ENCODE data around the gene SPI1.

Gene SPI1

GRCh38 chr11:47389577-47390421 lies 11.5 kb upstream of the SPI1 start:
- no peak for DNase-seq

- DNase-seq, result no peak
Observed at GRCh38 chr11:47388697-47389576, 10.6 kb upstream of the SPI1 start.

GRCh38 chr11:47387944-47388696 lies 9.8 kb upstream of the SPI1 start:
- no peak for DNase-seq

GRCh38 chr11:47384498-47384897 lies 6.2 kb upstream of the SPI1 start:
- DNase-seq, result no peak

GRCh38 chr11:47383071-47383470 lies 4.7 kb upstream of the SPI1 start:
- DNase-seq, result no peak

GRCh38 chr11:47380078-47380477 lies 1.7 kb upstream of the SPI1 start:
- DNase-seq, result no peak

- no peak for DNase-seq
Observed at GRCh38 chr11:47379317-47379716, 970 bp upstream of the SPI1 start.

- no peak for DNase-seq
Observed at GRCh38 chr11:47378836-47379170, 456 bp upstream of the SPI1 start.

GRCh38 chr11:47377571-47378009 lies 757 bp downstream of the SPI1 start:
- no peak for DNase-seq

- peak in 3 of 56 donors; percentile 26 to 47 (median 33) for DNase-seq
Observed at GRCh38 chr11:47376525-47377371, 1.6 kb downstream of the SPI1 start.

- DNase-seq, result no peak
Observed at GRCh38 chr11:47376107-47376524, 2.2 kb downstream of the SPI1 start.

GRCh38 chr11:47375546-47376085 lies 2.7 kb downstream of the SPI1 start:
- DNase-seq, result no peak

- no peak for DNase-seq
Observed at GRCh38 chr11:47375020-47375419, 3.3 kb downstream of the SPI1 start.

GRCh38 chr11:47374720-47375019 lies 3.7 kb downstream of the SPI1 start:
- DNase-seq, result no peak

- DNase-seq, result peak in 50 of 56 donors; percentile 14 to 87 (median 52)
Observed at GRCh38 chr11:47373876-47374719, 4.2 kb downstream of the SPI1 start.

- no peak for DNase-seq
Observed at GRCh38 chr11:47372422-47372821, 5.9 kb downstream of the SPI1 start.

GRCh38 chr11:47369676-47370075 lies 8.7 kb downstream of the SPI1 start:
- no peak for DNase-seq

GRCh38 chr11:47366020-47366490 lies 12.3 kb downstream of the SPI1 start:
- no peak for DNase-seq

- no peak for DNase-seq
Observed at GRCh38 chr11:47361419-47361818, 16.9 kb downstream of the SPI1 start.

GRCh38 chr11:47360341-47360740 lies 18.0 kb downstream of the SPI1 start:
- DNase-seq, result no peak

All from nucleus accumbens (tissue), 56 donors.